Measurements from ENCODE around the gene CHMP3. TPM values are rescaled to one million over a fixed set of nuclear protein-coding genes. Genes with fewer than 3 reads are reported as not detected.
"Not testable (repeated sequence)": the region's sequence is repeated elsewhere in the genome, so short reads cannot be mapped to it uniquely, and the experiment has no call there.

Gene CHMP3
- polyA plus RNA-seq, 6 donors from 2014 or later, result 61.6 to 107 (median 96.4) TPM

DNA sequence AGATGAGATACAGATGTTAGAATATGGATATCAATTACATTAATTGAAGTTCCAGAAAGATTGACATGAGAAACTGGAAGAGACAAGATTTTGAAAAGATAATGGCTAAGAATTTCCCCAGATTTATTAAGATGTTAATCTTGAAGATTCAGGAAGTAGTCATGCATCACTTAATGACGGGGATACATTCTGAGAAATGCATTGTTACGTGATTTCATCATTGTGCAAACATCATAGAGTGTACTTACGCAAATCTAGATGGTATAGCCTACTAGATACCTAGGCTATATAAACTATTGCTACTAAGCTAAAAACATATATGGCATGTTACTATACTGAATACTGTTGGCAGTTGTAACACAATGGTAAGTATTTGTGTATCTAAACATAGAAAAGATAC is 6.8 kb upstream of the CHMP3 start:
- no peak overlapping the region for H3K27ac Mint-ChIP-seq
- no peaks in the 10 kb centered on the region for H3K36me3 Mint-ChIP-seq
- no peak for ATAC-seq (ENCODE audit: low read depth in 2 of 2)
- H3K4me1 Mint-ChIP-seq, result no peaks in the 10 kb centered on the region
- H3K9me3 Mint-ChIP-seq, result no peaks in the 10 kb centered on the region
- no peak overlapping the region for H3K4me3 Mint-ChIP-seq
- DNase-seq, result no peak
- peaks cover 7 to 10% (median 9%) of the 10 kb centered on the region in 3 donors for H3K27me3 Mint-ChIP-seq

- no peaks in the 10 kb centered on the region for H3K36me3 Mint-ChIP-seq
- no peaks in the 10 kb centered on the region for H3K9me3 Mint-ChIP-seq
- no peak overlapping the region for H3K27ac Mint-ChIP-seq
- H3K27me3 Mint-ChIP-seq, result peaks cover 7 to 10% (median 9%) of the 10 kb centered on the region in 3 donors
- no peak for DNase-seq
- no peak for ATAC-seq (ENCODE audit: low read depth in 2 of 2)
- H3K4me3 Mint-ChIP-seq, result peak overlapping the region in 1 of 8 donors; percentile 25
- peaks cover 12 to 23% (median 16%) of the 10 kb centered on the region in 3 donors for H3K4me1 Mint-ChIP-seq
These were observed 3.6 kb upstream of the CHMP3 start for GRCh38 chr2:86566821-86567190.

- Mint-ChIP-seq H3K4me3 (peak overlapping the region in 2 of 8 donors; percentile 25 to 50), H3K9me3 (no peaks in the 10 kb centered on the region), H3K27me3 (peaks cover 7 to 10% (median 9%) of the 10 kb centered on the region in 3 donors), H3K36me3 (no peaks in the 10 kb centered on the region), H3K27ac (peak overlapping the region in 3 of 6 donors; percentile 30 to 56 (median 39)), H3K4me1 (peaks cover 18 to 29% (median 21%) of the 10 kb centered on the region in 3 donors)
- ATAC-seq (ENCODE audit: low read depth in 2 of 2) (no peak), DNase-seq (no peak)
These were observed 3.0 kb upstream of the CHMP3 start for GRCh38 chr2:86566158-86566820.

- H3K36me3 Mint-ChIP-seq, result no peaks in the 10 kb centered on the region
- peaks cover 7 to 10% (median 9%) of the 10 kb centered on the region in 3 donors for H3K27me3 Mint-ChIP-seq
- H3K4me1 Mint-ChIP-seq, result peaks cover 20 to 49% (median 27%) of the 10 kb centered on the region in 3 donors
- DNase-seq (no peak), ATAC-seq (ENCODE audit: low read depth in 2 of 2) (no peak)
- peak overlapping the region; percentile 98 to 99 (median 99) for H3K27ac Mint-ChIP-seq
- no peaks in the 10 kb centered on the region for H3K9me3 Mint-ChIP-seq
- H3K4me3 Mint-ChIP-seq, result peak overlapping the region; percentile 91 to 99 (median 97)
These were observed 413 bp upstream of the CHMP3 start for GRCh38 chr2:86563650-86564061.

- DNase-seq, result peak; percentile 2
- H3K4me3 Mint-ChIP-seq, result peak overlapping the region; percentile 91 to 99 (median 97)
- H3K4me1 Mint-ChIP-seq, result peaks cover 20 to 49% (median 27%) of the 10 kb centered on the region in 3 donors
- no peak for ATAC-seq (ENCODE audit: low read depth in 2 of 2)
- H3K27ac Mint-ChIP-seq, result peak overlapping the region; percentile 98 to 99 (median 99)
- peaks cover 7 to 10% (median 9%) of the 10 kb centered on the region in 3 donors for H3K27me3 Mint-ChIP-seq
- H3K36me3 Mint-ChIP-seq, result no peaks in the 10 kb centered on the region
- H3K9me3 Mint-ChIP-seq, result no peaks in the 10 kb centered on the region
These were observed 740 bp downstream of the CHMP3 start for GRCh38 chr2:86562485-86562921.

- peaks cover 13 to 51% (median 25%) of the 10 kb centered on the region in 3 donors for H3K4me1 Mint-ChIP-seq
- no peak for ATAC-seq (ENCODE audit: low read depth in 2 of 2)
- no peaks in the 10 kb centered on the region for H3K9me3 Mint-ChIP-seq
- DNase-seq, result no peak
- no peak overlapping the region for H3K27ac Mint-ChIP-seq
- no peaks in the 10 kb centered on the region for H3K27me3 Mint-ChIP-seq
- H3K36me3 Mint-ChIP-seq, result no peaks in the 10 kb centered on the region
- H3K4me3 Mint-ChIP-seq, result no peak overlapping the region
These were observed 5.4 kb downstream of the CHMP3 start for GRCh38 chr2:86557836-86558235.

DNA sequence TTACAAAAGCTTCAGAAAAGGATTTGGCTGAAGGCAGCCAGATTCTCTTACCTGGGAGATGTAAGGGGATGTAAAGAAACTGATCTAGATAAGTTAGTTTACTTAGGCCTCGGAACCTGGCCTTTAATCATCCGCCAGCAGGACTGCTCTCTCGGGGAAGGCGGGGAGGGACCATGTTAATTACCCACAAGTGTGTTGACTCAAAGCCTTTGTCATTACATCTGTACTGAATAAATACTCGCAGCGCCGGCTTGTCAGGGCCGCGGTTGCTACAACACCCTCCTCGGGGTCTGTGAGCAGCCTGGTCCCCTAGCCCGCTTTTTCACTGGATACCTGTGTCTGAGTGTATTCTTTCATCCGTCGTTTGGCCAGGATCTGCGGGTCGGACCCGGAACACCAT is 6.7 kb downstream of the CHMP3 start:
- DNase-seq (no peak), ATAC-seq (ENCODE audit: low read depth in 2 of 2) (no peak)
- no peak overlapping the region for H3K4me3 Mint-ChIP-seq
- H3K4me1 Mint-ChIP-seq, result peaks cover 14 to 50% (median 21%) of the 10 kb centered on the region in 3 donors
- H3K27ac Mint-ChIP-seq, result no peak overlapping the region
- peaks cover 0 to 4% of the 10 kb centered on the region in 2 donors for H3K36me3 Mint-ChIP-seq
- H3K27me3 Mint-ChIP-seq, result no peaks in the 10 kb centered on the region
- no peaks in the 10 kb centered on the region for H3K9me3 Mint-ChIP-seq

GRCh38 chr2:86552889-86553288 is 10.4 kb downstream of the CHMP3 start:
- H3K4me3 Mint-ChIP-seq, result peak overlapping the region in 1 of 8 donors; percentile 37
- peak overlapping the region in 3 of 6 donors; percentile 24 to 54 (median 38) for H3K27ac Mint-ChIP-seq
- peaks cover 0 to 6% (median 3%) of the 10 kb centered on the region in 7 donors for H3K9me3 Mint-ChIP-seq
- H3K36me3 Mint-ChIP-seq, result peaks cover 4 to 12% of the 10 kb centered on the region in 2 donors
- no peak for DNase-seq
- H3K4me1 Mint-ChIP-seq, result peaks cover 9 to 31% (median 12%) of the 10 kb centered on the region in 3 donors
- H3K27me3 Mint-ChIP-seq, result no peaks in the 10 kb centered on the region
- ATAC-seq (ENCODE audit: low read depth in 2 of 2), result no peak

DNA sequence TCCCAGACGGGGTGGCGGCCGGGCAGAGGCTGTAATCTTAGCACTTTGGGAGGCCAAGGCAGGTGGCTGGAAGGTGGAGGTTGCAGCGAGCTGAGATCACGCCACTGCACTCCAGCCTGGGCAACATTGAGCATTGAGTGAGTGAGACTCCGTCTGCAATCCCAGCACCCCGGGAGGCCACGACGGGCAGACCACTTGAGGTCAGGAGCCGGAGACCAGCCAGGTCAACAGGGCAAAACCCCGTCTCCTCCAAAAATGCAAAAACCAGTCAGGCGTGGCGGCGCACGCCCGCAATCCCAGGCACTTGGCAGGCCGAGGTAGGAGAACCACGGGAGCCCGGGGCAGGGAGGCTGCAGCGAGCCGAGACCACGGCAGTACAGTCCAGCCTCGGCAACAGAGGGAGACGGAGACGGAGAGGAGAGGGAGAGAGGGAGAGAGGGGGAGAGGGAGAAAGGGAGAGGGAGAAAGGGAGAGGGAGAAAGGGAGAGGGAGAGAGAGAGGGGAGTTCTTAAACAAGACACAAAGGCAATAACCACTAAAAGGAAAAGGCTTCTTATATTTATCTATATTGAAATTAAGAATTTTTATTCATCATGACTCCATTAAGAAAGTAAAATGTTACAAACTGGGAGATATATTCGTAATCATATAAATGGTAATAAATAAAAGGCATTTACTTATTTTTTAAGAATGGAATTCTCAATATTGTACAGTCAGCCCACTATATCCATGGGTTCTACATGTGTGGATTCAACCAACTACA is 13.1 kb downstream of the CHMP3 start:
- Mint-ChIP-seq H3K9me3 (peaks cover 0 to 17% (median 9%) of the 10 kb centered on the region in 7 donors), H3K36me3 (peaks cover 5 to 27% of the 10 kb centered on the region in 2 donors), H3K4me1 (peaks cover 8 to 31% (median 9%) of the 10 kb centered on the region in 3 donors)
- ATAC-seq (ENCODE audit: low read depth in 2 of 2); H3K27me3 Mint-ChIP-seq; DNase-seq; H3K27ac Mint-ChIP-seq; H3K4me3 Mint-ChIP-seq: not testable (repeated sequence)

DNA sequence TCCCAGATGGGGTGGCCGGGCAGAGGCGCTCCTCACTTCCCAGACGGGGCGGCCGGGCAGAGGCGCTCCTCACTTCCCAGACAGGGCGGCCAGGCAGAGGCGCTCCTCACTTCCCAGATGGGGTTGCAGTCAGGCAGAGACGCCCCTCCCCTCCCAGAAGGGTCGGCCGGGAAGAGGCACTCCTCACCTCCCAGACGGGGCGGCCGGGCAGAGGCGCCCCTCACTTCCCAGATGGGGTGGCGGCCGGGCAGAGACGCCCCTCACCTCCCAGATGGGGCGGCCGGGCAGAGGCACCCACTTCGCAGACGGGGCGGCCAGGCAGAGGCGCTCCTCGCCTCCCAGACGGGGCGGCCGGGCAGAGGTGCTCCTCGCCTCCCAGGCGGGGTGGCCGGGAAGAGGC is 13.8 kb downstream of the CHMP3 start:
- peaks cover 8 to 25% (median 9%) of the 10 kb centered on the region in 3 donors for H3K4me1 Mint-ChIP-seq
- H3K27ac Mint-ChIP-seq; ATAC-seq (ENCODE audit: low read depth in 2 of 2); H3K4me3 Mint-ChIP-seq; H3K27me3 Mint-ChIP-seq; DNase-seq: not testable (repeated sequence)
- H3K9me3 Mint-ChIP-seq, result peaks cover 0 to 18% (median 9%) of the 10 kb centered on the region in 7 donors
- H3K36me3 Mint-ChIP-seq, result peaks cover 5 to 27% of the 10 kb centered on the region in 2 donors

DNA sequence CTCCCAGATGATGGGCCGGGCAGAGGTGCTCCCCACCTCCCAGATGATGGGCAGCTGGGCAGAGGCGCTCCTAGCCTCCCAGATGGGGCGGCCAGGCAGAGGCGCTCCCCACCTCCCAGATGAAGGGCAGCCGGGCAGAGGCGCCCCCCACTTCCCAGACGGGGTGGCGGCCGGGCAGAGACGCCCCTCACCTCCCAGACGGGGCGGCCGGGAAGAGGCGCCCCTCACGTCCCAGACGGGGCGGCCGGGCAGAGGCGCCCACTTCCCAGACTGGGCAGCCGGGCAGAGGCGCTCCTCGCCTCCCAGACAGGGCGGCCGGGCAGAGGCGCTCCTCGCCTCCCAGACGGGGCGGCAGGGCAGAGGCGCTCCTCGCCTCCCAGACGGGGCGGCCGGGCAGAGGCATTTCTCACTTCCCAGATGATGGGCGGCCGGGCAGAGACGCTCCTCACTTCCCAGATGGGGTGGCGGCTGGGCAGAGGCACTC is 14.3 kb downstream of the CHMP3 start:
- peaks cover 0 to 21% (median 9%) of the 10 kb centered on the region in 7 donors for H3K9me3 Mint-ChIP-seq
- not testable (repeated sequence) for H3K27me3 Mint-ChIP-seq; H3K27ac Mint-ChIP-seq; DNase-seq; ATAC-seq (ENCODE audit: low read depth in 2 of 2); H3K4me3 Mint-ChIP-seq
- H3K4me1 Mint-ChIP-seq, result peaks cover 9 to 26% (median 13%) of the 10 kb centered on the region in 3 donors
- H3K36me3 Mint-ChIP-seq, result peaks cover 5 to 27% of the 10 kb centered on the region in 2 donors

- peaks cover 15 to 21% (median 19%) of the 10 kb centered on the region in 3 donors for H3K4me1 Mint-ChIP-seq
- H3K36me3 Mint-ChIP-seq, result peaks cover 5 to 27% of the 10 kb centered on the region in 2 donors
- H3K4me3 Mint-ChIP-seq; H3K27me3 Mint-ChIP-seq; DNase-seq; ATAC-seq (ENCODE audit: low read depth in 2 of 2): not testable (repeated sequence)
- peak overlapping the region in 2 of 6 donors; percentile 38 to 71 for H3K27ac Mint-ChIP-seq
- H3K9me3 Mint-ChIP-seq, result peaks cover 0 to 21% (median 9%) of the 10 kb centered on the region in 7 donors
These were observed 14.9 kb downstream of the CHMP3 start for GRCh38 chr2:86548165-86548912.

Measured in naive B cell (primary cell).